Measurements from ENCODE around the gene RAN.
"Not testable (repeated sequence)": the region's sequence is repeated elsewhere in the genome, so short reads cannot be mapped to it uniquely, and the experiment has no call there.

RAN gene

DNA sequence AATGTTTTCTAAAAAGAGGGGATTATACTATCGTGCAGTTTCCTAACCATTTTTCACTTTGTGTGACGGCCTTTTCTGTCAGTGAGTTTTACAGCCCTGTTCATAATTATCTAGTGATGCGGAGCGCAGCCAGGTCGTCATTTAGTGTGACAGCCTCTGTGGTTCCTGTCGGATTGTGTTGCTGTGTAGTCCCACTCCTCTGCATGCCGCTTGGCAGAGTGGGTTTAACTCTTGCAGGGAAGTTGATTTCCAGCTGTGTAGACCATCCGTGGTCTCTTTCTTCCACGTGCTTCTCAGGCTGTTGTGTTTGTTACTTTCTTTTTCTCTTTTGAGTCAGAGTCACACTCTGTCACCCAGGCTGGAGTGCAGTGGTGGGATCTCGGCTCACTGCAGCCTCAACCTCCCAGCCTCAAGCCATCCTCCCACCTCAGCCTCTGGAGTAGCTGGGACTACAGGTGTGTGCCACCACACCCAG is 8.6 kb downstream of the RAN start:
- H3K56ac ChIP-seq (ENCODE audit: low read length) = no peak overlapping the region
- no peaks in the 10 kb centered on the region for H3K79me2 ChIP-seq (ENCODE audit: control insufficient read depth, insufficient read depth, low read length)
- no peak overlapping the region for H3K27ac ChIP-seq (ENCODE audit: low read depth, low read length)
- no peak overlapping the region for H3K4me2 ChIP-seq (ENCODE audit: low read length)
- H3K18ac ChIP-seq (ENCODE audit: low read length) = no peak overlapping the region
- no peak overlapping the region for H3K9ac ChIP-seq (ENCODE audit: low read length)
- no peaks in the 10 kb centered on the region for H3K27me3 ChIP-seq (ENCODE audit: insufficient read depth, low read length, poor library complexity)
- no peak overlapping the region for H2BK120ac ChIP-seq (ENCODE audit: low read depth, low read length)
- no peak overlapping the region for H3K23ac ChIP-seq (ENCODE audit: low read length)
- no peaks in the 10 kb centered on the region for H3K4me1 ChIP-seq (ENCODE audit: control insufficient read depth, low read depth, low read length)
- no peaks in the 10 kb centered on the region for H3K79me1 ChIP-seq (ENCODE audit: low read length)
- H4K5ac ChIP-seq (ENCODE audit: low read length) = no peak overlapping the region
- H3K36me3 ChIP-seq (ENCODE audit: control insufficient read depth, insufficient read depth, low read length) = peaks cover 2% of the 10 kb centered on the region
- H3K4me3 ChIP-seq (ENCODE audit: low read length) = no peak overlapping the region
- no peak overlapping the region for H2BK5ac ChIP-seq (ENCODE audit: low read length)
- H4K8ac ChIP-seq (ENCODE audit: low read depth, low read length) = no peak overlapping the region
- no peak overlapping the region for H2AK5ac ChIP-seq (ENCODE audit: low read length)
- no peak overlapping the region for H2BK15ac ChIP-seq (replicated peaks; ENCODE audit: low read depth)
- H3K4ac ChIP-seq (ENCODE audit: low read depth, low read length) = no peak overlapping the region
- no peak for DNase-seq
- WGBS (ENCODE audit: extremely low coverage, insufficient coverage, low lambda C conversion rate) = no CpG with 5 or more reads among the region's 10 CpGs

GRCh38 chr12:130881046-130881445 is 9.2 kb downstream of the RAN start:
- Histone ChIP-seq H3K36me3 (ENCODE audit: control insufficient read depth, insufficient read depth, low read length) (no peaks in the 10 kb centered on the region), H3K79me2 (ENCODE audit: control insufficient read depth, insufficient read depth, low read length) (no peaks in the 10 kb centered on the region), H2BK15ac (replicated peaks; ENCODE audit: low read depth) (no peak overlapping the region), H2BK5ac (ENCODE audit: low read length) (no peak overlapping the region), H3K27ac (ENCODE audit: low read depth, low read length) (no peak overlapping the region), H2BK120ac (ENCODE audit: low read depth, low read length) (no peak overlapping the region), H3K79me1 (ENCODE audit: low read length) (no peaks in the 10 kb centered on the region), H3K4me2 (ENCODE audit: low read length) (no peak overlapping the region), H3K56ac (ENCODE audit: low read length) (no peak overlapping the region), H3K18ac (ENCODE audit: low read length) (no peak overlapping the region), H2AK5ac (ENCODE audit: low read length) (no peak overlapping the region), H4K5ac (ENCODE audit: low read length) (no peak overlapping the region), H3K27me3 (ENCODE audit: insufficient read depth, low read length, poor library complexity) (no peaks in the 10 kb centered on the region), H3K4me3 (ENCODE audit: low read length) (no peak overlapping the region), H3K23ac (ENCODE audit: low read length) (no peak overlapping the region), H3K4ac (ENCODE audit: low read depth, low read length) (no peak overlapping the region), H4K8ac (ENCODE audit: low read depth, low read length) (no peak overlapping the region), H3K9ac (ENCODE audit: low read length) (no peak overlapping the region), H3K4me1 (ENCODE audit: control insufficient read depth, low read depth, low read length) (no peaks in the 10 kb centered on the region)
- DNase-seq = no peak
- WGBS (ENCODE audit: extremely low coverage, insufficient coverage, low lambda C conversion rate) = no CpG with 5 or more reads among the region's 5 CpGs

- H3K56ac ChIP-seq (ENCODE audit: low read length) = no peak overlapping the region
- H2BK5ac ChIP-seq (ENCODE audit: low read length) = no peak overlapping the region
- no peak overlapping the region for H3K4ac ChIP-seq (ENCODE audit: low read depth, low read length)
- H3K4me3 ChIP-seq (ENCODE audit: low read length) = no peak overlapping the region
- H3K36me3 ChIP-seq (ENCODE audit: control insufficient read depth, insufficient read depth, low read length) = no peaks in the 10 kb centered on the region
- WGBS (ENCODE audit: extremely low coverage, insufficient coverage, low lambda C conversion rate) = no CpG with 5 or more reads among the region's 1 CpG
- no peak overlapping the region for H3K18ac ChIP-seq (ENCODE audit: low read length)
- no peak overlapping the region for H4K5ac ChIP-seq (ENCODE audit: low read length)
- H3K23ac ChIP-seq (ENCODE audit: low read length) = no peak overlapping the region
- H3K4me1 ChIP-seq (ENCODE audit: control insufficient read depth, low read depth, low read length) = no peaks in the 10 kb centered on the region
- no peak overlapping the region for H2BK15ac ChIP-seq (replicated peaks; ENCODE audit: low read depth)
- H3K79me1 ChIP-seq (ENCODE audit: low read length) = no peaks in the 10 kb centered on the region
- no peaks in the 10 kb centered on the region for H3K79me2 ChIP-seq (ENCODE audit: control insufficient read depth, insufficient read depth, low read length)
- H3K27ac ChIP-seq (ENCODE audit: low read depth, low read length) = no peak overlapping the region
- no peak for DNase-seq
- H3K4me2 ChIP-seq (ENCODE audit: low read length) = no peak overlapping the region
- no peak overlapping the region for H2AK5ac ChIP-seq (ENCODE audit: low read length)
- H3K9ac ChIP-seq (ENCODE audit: low read length) = no peak overlapping the region
- H3K27me3 ChIP-seq (ENCODE audit: insufficient read depth, low read length, poor library complexity) = no peaks in the 10 kb centered on the region
- no peak overlapping the region for H2BK120ac ChIP-seq (ENCODE audit: low read depth, low read length)
- no peak overlapping the region for H4K8ac ChIP-seq (ENCODE audit: low read depth, low read length)
Measured at GRCh38 chr12:130881548-130881947, 9.7 kb downstream of the RAN start.

- not testable (repeated sequence) for H3K4ac ChIP-seq (ENCODE audit: low read depth, low read length); H4K5ac ChIP-seq (ENCODE audit: low read length); H4K8ac ChIP-seq (ENCODE audit: low read depth, low read length); H3K79me2 ChIP-seq (ENCODE audit: control insufficient read depth, insufficient read depth, low read length); DNase-seq; H3K18ac ChIP-seq (ENCODE audit: low read length); H2BK5ac ChIP-seq (ENCODE audit: low read length); H3K4me2 ChIP-seq (ENCODE audit: low read length); H3K56ac ChIP-seq (ENCODE audit: low read length); H3K27ac ChIP-seq (ENCODE audit: low read depth, low read length); H3K27me3 ChIP-seq (ENCODE audit: insufficient read depth, low read length, poor library complexity); H2BK120ac ChIP-seq (ENCODE audit: low read depth, low read length); H3K9ac ChIP-seq (ENCODE audit: low read length); H3K36me3 ChIP-seq (ENCODE audit: control insufficient read depth, insufficient read depth, low read length); H3K23ac ChIP-seq (ENCODE audit: low read length); H3K4me3 ChIP-seq (ENCODE audit: low read length); H2AK5ac ChIP-seq (ENCODE audit: low read length); H2BK15ac ChIP-seq (replicated peaks; ENCODE audit: low read depth); H3K79me1 ChIP-seq (ENCODE audit: low read length); H3K4me1 ChIP-seq (ENCODE audit: control insufficient read depth, low read depth, low read length)
- WGBS (ENCODE audit: extremely low coverage, insufficient coverage, low lambda C conversion rate) = no CpG with 5 or more reads among the region's 17 CpGs
Measured at GRCh38 chr12:130887190-130887589, 15.3 kb downstream of the RAN start.

DNA sequence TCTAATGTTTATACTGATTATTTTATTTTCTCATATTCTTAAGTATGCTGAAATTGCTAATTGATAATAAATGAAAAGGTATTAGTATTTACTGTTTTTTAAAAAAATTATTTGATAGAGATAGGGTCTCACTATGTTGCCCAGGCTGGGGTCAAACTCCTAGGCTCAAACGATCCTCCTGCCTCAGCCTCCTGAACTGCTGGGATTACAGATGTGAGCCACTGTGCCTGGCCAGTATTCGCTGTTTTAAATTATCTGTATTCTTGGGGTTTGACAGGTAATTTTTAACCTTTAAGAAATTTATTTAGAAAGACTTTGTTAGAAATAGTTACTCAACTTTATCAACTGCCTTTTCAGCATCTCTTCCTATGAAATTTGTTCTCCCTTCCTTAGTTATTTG is 32.2 kb downstream of the RAN start:
- H3K79me2 ChIP-seq (ENCODE audit: control insufficient read depth, insufficient read depth, low read length) = no peaks in the 10 kb centered on the region
- no peak overlapping the region for H4K8ac ChIP-seq (ENCODE audit: low read depth, low read length)
- H3K23ac ChIP-seq (ENCODE audit: low read length) = no peak overlapping the region
- no peaks in the 10 kb centered on the region for H3K36me3 ChIP-seq (ENCODE audit: control insufficient read depth, insufficient read depth, low read length)
- H3K27me3 ChIP-seq (ENCODE audit: insufficient read depth, low read length, poor library complexity) = no peaks in the 10 kb centered on the region
- H3K56ac ChIP-seq (ENCODE audit: low read length) = no peak overlapping the region
- no CpG with 5 or more reads among the region's 2 CpGs for WGBS (ENCODE audit: extremely low coverage, insufficient coverage, low lambda C conversion rate)
- no peak overlapping the region for H2BK5ac ChIP-seq (ENCODE audit: low read length)
- no peak overlapping the region for H3K4me2 ChIP-seq (ENCODE audit: low read length)
- H3K4me3 ChIP-seq (ENCODE audit: low read length) = no peak overlapping the region
- no peak overlapping the region for H2BK120ac ChIP-seq (ENCODE audit: low read depth, low read length)
- H3K4me1 ChIP-seq (ENCODE audit: control insufficient read depth, low read depth, low read length) = no peaks in the 10 kb centered on the region
- H3K18ac ChIP-seq (ENCODE audit: low read length) = no peak overlapping the region
- no peaks in the 10 kb centered on the region for H3K79me1 ChIP-seq (ENCODE audit: low read length)
- H3K4ac ChIP-seq (ENCODE audit: low read depth, low read length) = no peak overlapping the region
- H2BK15ac ChIP-seq (replicated peaks; ENCODE audit: low read depth) = no peak overlapping the region
- DNase-seq = no peak
- no peak overlapping the region for H2AK5ac ChIP-seq (ENCODE audit: low read length)
- H3K9ac ChIP-seq (ENCODE audit: low read length) = no peak overlapping the region
- no peak overlapping the region for H3K27ac ChIP-seq (ENCODE audit: low read depth, low read length)
- H4K5ac ChIP-seq (ENCODE audit: low read length) = no peak overlapping the region

DNA sequence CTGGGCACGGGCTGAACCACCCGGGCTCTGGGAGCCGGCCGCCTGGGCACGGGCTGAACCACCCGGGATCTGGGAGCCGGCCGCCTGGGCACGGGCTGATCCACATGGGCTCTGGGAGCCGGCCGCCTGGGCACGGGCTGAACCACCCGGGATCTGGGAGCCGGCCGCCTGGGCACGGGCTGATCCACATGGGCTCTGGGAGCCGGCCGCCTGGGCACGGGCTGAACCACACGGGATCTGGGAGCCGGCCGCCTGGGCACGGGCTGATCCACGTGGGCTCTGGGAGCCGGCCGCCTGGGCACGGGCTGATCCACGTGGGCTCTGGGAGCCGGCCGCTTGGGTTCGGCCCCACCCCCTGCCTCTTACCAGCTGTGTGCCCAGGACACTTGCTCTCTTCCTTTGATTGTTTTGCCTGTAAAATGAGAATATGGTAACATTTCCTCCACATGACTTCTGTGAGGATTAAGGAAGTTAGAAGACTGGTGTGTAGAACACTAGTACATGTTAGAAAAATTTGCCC is 33.1 kb downstream of the RAN start:
- not testable (repeated sequence) for H3K56ac ChIP-seq (ENCODE audit: low read length); H3K4me1 ChIP-seq (ENCODE audit: control insufficient read depth, low read depth, low read length); H2BK15ac ChIP-seq (replicated peaks; ENCODE audit: low read depth); H3K79me1 ChIP-seq (ENCODE audit: low read length); H3K79me2 ChIP-seq (ENCODE audit: control insufficient read depth, insufficient read depth, low read length); H4K8ac ChIP-seq (ENCODE audit: low read depth, low read length); H3K4me2 ChIP-seq (ENCODE audit: low read length); H3K4me3 ChIP-seq (ENCODE audit: low read length); H2BK5ac ChIP-seq (ENCODE audit: low read length); H2AK5ac ChIP-seq (ENCODE audit: low read length); H3K27me3 ChIP-seq (ENCODE audit: insufficient read depth, low read length, poor library complexity); H3K9ac ChIP-seq (ENCODE audit: low read length); DNase-seq; H3K18ac ChIP-seq (ENCODE audit: low read length); H3K27ac ChIP-seq (ENCODE audit: low read depth, low read length); H4K5ac ChIP-seq (ENCODE audit: low read length); H3K4ac ChIP-seq (ENCODE audit: low read depth, low read length); H3K36me3 ChIP-seq (ENCODE audit: control insufficient read depth, insufficient read depth, low read length); H3K23ac ChIP-seq (ENCODE audit: low read length); H2BK120ac ChIP-seq (ENCODE audit: low read depth, low read length)
- no CpG with 5 or more reads among the region's 31 CpGs for WGBS (ENCODE audit: extremely low coverage, insufficient coverage, low lambda C conversion rate)

All from mesendoderm (in vitro differentiated cells).